RKO (cell line): ENCODE data around the gene DUSP28.
A peak's percentile ranks its signal among the peaks of the same experiment; 100 is the strongest.

Experiments used
- DNase-seq: peaks from one replicate; pipeline ENCODE4 v3.0.0-alpha.2; 2016; ENCODE audit warnings: low spot score

DUSP28 gene

DNA sequence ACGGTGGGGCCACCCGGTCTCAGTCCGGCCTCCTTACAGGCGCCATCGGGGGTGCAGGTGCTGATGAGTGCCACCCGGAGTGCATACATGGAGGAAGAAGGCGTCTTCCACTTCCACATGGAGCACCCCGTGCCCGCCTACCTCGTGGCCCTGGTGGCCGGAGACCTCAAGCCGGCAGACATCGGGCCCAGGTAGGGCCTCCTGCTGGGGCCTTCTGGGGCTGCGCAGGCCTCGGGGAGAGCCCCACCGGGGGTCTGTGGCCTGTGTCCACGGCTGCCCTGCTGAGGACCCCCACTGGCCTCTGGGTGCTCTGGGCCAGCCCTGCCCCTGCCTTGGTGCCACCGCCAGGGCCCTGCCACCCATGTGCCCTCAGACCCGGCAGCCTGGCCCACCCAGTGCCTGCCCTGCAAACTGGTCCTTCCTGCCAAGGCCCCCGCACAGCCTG, 12.9 kb downstream of the DUSP28 start:
- DNase-seq, result no peak

DNA sequence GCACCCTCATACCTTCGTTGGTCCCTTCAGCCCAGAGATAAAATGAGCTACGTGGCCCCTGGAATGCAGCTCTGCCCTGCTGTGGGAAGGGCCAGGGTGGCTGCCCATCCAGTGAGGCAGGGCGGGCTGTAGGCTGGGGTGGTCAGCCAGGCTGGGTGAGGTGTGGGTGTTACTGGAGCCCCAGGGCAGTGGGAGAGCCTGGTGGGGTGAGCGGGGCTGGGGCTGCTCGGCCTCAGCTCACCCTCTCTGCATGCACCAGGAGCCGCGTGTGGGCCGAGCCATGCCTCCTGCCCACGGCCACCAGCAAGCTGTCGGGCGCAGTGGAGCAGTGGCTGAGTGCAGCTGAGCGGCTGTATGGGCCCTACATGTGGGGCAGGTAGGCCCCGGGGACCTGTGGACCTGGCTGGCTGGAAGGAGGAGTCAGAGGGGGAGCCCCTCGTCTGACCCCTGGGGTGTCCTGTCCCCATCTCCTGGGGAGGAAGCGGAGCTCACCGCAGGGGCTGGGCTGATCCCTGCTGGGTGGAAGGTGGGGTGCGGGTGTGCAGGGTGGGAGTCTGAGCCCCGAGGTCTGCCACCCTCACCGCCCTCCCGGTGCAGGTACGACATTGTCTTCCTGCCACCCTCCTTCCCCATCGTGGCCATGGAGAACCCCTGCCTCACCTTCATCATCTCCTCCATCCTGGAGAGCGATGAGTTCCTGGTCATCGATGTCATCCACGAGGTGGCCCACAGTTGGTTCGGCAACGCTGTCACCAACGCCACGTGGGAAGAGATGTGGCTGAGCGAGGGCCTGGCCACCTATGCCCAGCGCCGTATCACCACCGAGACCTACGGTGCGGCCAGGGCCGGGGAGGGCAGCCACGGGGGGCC, 13.6 kb downstream of the DUSP28 start:
- no peak for DNase-seq

DNA sequence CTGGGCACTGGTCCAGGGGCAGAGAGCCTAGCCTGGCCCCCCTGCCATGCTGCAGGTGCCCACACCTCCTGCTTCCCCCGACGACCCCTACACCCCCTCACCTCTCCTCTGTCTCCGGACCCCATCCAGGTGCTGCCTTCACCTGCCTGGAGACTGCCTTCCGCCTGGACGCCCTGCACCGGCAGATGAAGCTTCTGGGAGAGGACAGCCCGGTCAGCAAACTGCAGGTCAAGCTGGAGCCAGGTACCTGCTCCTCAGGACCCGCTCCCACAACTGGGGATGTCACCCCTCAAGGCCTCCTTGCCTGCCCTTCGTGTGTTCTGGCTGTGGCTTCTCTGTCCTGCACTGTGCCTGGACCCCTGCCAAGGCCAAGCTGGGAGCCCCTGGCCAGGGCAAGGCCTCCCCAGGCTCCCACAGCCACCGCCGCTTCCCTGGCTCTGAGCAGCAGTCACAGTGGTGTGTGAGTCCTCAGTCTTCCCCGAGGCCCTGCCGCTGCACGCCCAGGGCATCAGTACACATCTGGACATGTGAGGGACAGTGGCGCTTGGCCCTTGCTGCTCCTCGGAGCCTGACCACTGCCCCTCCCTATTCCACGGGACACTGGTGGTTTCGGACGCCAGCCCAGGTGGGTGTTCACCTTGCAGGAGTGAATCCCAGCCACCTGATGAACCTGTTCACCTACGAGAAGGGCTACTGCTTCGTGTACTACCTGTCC, 14.4 kb downstream of the DUSP28 start:
- DNase-seq, result no peak

DNA sequence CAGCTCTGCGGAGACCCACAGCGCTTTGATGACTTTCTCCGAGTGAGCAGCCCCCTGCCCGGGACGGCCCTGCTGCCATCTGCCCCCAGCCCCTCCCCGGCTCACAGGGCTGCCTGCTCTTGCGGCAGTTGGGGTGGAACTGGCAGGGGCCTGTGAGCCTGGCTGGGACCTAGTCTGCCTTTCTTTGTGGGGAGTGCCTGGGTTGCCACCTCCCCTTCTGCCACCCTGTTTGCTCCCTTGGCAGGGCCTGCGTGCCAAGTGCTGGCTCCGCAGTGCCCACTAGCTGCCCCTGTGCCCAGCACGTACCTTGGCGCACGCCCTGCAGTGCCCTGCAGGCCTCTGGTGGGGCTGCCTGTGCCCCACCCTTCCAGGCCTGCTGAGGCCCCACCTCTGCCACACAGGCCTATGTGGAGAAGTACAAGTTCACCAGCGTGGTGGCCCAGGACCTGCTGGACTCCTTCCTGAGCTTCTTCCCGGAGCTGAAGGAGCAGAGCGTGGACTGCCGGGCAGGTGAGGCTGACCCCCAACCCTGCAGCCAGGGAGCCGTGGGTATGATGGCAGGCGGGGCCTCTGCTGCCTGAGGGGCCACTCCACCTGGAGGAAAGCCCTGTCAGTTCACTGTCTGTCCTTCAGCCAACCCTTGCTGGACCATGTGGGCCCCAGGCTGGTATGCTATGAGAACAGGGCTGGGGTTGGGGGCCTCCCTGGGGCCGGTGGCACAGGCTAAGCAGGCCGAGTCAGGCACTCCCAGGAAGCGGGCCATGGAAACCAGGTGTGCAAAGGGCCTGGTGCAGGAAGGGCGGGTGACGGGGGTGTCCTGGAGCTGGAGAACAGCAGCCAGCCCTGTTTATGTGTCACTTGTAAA, 15.2 kb downstream of the DUSP28 start:
- DNase-seq, result no peak

DNA sequence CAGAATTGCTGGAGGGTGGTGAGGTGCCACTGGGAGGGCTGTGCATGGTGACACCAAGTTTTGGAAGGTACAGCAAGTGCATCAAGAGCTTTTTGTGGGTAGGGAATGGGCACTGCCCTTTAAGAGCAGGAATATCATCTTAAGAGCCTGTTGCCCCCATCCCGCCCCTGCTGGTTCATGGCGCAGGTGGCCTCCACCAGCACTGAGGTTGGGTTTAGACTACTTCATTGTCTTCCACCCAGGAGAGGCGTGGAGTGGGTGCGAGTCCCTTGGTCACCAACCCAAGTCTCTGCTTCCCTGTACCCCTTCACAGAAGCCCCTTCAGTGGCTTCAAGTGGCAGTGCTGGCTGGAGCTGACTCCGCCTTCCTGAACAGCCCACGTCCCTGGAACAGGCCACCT, 15.9 kb downstream of the DUSP28 start:
- DNase-seq, result no peak

DNA sequence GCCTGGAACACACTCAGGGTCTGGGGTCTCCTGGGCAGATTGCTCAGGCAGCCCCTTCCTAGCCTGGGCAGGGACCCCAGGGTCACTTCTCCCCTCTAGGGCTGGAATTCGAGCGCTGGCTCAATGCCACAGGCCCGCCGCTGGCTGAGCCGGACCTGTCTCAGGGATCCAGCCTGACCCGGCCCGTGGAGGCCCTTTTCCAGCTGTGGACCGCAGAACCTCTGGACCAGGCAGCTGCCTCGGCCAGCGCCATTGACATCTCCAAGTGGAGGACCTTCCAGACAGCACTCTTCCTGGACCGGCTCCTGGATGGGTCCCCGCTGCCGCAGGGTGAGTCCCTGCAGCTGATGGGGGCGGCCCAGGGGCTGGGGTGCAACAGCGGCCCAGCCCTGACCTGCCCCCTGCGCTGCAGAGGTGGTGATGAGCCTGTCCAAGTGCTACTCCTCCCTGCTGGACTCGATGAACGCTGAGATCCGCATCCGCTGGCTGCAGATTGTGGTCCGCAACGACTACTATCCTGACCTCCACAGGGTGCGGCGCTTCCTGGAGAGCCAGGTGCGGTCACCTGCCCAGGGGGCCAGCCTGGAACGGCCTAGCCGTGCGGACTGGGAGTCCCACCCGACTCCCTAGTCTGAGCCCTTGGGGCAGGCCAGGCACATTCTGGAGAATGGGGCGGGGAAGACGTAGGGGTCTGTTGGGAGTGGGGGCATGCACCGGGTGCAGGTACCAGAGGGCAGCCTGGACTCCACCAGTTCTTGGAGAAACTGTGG, 16.5 kb downstream of the DUSP28 start:
- no peak for DNase-seq

DNA sequence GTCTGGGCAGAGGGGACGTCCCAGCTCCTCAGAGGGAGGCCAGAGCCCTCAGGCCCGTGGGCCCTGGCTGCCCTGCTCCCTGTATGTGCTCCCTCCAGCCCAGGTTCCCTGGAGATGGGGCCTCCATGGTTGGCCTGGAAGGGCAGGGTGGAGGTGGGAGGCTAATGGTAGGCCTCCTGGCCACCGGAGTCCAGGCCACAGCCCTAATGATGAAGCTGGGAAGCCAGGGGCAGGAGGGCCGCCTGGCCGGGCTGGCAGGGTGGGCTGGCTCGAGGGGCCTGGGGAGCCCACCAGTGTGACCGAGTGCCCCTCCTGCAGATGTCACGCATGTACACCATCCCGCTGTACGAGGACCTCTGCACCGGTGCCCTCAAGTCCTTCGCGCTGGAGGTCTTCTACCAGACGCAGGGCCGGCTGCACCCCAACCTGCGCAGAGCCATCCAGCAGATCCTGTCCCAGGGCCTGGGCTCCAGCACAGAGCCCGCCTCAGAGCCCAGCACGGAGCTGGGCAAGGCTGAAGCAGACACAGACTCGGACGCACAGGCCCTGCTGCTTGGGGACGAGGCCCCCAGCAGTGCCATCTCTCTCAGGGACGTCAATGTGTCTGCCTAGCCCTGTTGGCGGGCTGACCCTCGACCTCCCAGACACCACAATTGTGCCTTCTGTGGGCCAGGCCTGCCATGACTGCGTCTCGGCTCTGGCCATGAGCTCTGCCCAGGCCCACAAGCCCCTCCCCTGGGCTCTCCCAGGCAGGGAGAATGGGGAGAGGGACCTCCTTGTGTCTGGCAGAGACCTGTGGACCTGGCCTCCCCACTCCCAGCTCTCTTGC, 17.3 kb downstream of the DUSP28 start:
- no peak for DNase-seq

DNA sequence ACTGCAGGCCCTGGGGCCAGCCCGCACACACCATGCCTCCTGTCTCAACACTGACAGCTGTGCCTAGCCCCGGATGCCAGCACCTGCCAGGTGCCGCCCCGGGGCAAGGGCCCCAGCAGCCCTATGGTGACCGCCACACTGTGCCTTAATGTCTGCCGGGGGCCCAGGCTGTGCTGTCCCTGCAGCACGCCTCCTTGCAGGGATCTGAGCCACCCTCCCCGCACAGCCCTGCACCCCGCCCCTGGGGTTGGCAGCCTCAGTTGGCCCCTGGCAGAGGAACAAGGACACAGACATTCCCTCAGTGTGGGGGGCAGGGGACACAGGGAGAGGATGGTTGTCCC, 17.9 kb downstream of the DUSP28 start:
- DNase-seq, result no peak

DNA sequence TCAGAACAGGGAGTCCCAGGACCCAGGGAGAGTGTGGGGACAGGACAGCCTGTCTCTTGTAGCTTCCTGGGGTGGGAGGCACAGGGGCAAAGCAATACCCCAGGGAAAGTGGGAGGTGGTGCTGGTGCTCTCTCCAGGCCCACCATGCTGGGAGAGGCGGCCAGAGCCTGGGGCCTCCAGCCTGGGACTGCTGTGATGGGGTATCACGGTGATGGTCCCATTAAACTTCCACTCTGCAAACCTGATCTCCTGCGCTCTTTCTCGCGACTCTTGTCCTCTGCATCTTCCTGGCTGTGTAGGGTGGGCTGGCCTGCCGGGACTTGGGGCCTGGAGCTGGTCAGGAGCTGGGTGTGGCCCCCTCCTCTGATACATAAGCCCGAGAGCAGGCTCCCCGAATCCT, 18.3 kb downstream of the DUSP28 start:
- DNase-seq, result no peak

DNA sequence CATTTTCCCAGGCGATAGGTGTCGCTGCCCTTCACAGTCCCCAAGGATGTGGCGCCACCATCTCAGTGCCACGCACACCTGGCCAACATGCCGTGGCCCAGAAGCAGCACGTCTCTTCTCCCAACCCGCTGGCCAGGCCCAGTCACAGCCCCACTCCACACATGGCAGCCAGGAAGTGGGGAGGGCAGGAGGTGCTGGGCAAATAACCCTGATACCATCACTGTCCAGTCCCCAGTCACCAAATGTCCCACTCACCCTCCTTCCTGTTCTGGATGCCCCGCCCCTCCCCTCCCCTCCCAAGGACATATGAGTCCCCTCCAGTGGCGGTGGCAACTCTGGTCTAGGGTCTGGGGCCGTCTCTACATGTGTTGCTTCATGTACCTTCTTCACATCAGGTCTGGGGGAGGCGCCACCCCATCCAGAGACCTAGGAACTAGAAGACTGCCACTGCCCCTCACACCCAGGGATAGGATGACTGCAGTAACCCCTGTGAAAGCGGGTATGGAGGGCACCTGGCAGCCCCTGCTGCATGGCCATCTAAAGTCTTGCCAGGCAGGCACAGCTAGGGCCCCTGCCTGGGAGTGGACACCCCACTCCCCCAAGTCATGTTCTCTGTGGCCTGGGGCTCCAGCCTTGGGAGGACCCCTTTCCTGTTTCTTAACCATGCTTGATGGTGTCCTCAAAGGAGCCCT, 19.1 kb downstream of the DUSP28 start:
- no peak for DNase-seq

DNA sequence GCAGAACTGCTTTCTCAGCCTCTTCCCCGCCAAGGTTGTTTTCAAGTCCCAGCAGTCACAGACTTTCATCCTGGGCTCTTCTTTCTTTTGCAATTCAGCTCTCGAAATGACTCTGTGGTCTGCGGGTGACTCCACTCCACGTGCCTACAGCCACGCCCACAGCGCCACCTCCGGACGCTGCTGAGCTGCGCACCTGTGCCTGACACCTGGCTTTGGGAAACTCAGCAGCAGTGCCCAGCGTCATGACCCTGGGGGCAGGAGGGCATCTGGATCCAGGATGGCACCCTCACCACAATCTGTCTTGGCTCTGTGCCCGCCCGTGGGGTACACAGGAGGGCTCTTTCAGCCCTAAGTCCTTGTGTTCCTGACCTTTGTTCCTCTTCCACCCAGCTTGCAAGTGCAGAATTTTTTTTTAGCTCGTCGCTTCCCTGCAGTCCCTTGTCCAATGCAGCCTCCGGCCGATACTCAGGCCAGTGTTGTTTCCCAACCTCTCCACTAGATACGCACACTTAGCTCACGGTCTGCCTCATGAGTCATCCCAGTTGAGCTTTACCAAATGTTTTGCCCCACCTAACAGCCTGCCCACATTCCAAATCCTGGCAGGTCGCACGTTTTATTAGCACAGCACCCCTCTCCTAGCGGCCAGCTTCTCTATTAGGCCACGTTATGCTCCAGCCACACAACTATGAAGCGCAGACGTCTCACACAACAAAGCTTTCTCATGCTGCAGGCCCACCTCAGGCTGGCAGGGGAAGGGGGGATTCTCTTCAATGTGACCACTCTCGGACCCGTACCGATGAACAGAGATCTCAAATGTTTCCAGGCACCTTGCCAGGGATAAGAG, 19.8 kb downstream of the DUSP28 start:
- peak; percentile 63 for DNase-seq

DNA sequence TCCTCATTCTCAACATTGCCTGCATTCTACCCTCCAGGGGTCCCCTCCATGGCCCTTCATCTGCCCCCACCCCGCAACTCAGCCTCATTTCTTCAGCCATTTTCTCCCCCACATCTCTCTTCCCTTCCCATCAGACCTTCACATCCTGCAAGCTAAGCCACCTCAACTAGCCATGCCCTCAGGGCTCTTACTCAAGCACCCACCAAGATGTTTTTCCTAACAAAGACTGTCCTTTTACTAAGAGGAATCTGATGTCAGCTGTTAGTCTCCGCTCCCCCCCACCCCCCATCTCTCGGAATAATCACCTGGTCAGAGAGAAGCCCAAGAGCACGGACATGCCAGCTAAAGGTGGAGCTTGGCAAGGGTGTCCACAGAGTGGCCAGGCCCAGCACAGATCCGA, 21.7 kb downstream of the DUSP28 start:
- DNase-seq, result no peak

DNA sequence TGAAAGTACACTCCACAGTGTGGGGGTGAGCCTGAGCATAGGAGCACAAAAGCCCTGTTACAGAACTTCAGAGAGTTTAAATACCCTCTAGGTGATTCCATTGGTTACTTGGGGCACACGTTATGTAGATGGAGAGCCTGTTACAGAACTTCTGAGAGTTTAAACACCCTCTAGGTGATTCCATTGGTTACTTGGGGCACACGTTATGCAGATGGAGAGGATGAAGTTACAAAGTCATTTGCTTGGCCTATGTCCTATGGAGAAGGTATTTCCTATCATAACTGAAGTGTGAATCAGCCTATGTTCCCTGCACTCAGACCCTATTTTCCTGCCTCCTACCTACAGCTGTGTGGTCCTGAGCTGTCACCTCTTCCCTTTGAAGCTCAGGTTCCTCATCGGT, 22.6 kb downstream of the DUSP28 start:
- DNase-seq, result no peak

DNA sequence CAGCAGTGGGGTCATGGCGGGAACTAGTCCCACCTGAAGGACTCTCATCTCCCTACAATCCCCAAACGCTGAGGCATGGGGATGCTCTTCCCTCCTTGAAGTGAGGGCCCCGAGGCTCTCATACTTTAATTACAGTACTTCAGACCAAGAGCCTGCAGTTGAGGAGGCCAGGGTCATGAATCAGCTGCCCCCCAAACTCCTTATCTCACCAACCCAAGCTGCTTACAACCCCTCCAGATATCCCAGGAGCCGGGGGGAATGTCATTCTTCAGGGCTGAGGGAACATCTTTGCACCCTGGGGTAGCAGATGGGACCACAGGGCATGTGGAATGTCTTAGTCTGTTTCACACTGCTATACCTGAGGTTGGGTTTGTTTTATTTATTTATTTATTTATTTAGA, 23.6 kb downstream of the DUSP28 start:
- no peak for DNase-seq

DNA sequence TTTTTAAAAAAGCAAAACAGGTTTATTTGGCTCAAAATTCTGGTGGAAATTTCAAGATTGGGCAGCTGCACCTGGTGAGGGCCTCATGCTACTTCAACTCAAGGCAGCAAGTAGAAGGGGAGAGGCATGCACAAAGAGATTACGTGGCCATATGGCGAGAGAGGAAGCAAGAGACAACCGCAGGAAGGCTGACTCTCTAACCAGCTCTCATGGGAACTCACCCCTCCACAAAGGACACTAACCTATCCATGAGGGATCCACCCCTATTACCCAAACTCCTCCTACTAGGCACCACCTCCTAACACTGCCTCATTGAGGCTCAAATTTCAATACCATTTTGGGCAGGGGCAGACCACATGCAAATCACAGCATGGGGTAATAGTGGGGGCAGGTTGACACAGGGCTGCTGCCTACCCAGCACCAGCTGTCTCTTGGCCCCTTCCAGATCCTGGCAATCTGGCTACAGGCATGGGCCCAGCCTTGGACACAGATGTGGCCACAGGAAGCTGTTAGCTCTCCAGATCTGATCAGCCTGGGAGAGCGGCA, 24.4 kb downstream of the DUSP28 start:
- peak; percentile 55 for DNase-seq

DNA sequence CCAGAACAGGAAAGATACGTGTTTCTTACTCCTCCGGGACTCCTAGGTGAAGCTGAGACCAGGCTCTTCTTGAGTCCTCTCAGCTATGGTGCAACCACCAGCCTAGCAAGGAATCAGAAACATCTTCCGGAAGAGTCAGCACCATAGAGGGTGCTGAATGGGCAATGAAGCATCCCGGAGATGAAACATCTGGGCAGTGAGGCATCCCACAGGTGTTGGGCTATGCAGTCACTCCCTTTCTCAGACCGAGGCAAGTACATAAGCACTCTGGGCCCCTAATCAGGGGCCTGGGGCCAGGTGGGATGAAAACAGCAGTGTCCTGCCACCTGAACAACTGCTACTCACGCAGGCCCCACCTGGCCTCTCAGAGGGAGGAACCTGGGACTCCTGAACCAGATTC, 24.9 kb downstream of the DUSP28 start:
- DNase-seq, result peak; percentile 81

DNA sequence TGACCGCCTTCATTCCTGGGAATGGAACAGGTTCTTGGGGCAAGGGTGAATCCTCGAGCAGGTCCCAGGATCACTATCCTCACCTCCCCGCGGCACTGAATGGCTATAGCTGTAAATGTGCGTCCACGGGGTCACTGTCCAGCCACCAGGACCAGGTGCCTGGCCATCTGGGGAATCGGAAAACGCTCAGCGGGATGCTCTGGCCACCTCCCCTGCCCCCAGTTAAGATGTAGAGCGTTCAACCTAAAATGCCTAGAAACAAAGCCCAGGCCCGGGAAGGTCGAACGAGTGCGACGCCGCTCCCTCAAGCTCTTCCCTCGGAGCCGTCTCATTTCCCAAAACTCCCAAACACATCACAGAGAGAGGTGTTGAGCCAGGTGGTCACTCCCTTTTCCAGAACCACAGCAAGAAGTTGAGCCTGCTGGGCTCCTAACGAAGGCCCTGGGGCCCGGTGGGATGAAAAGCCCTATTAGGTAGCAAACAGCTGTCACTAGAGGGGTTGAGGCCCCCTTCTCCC, 25.6 kb downstream of the DUSP28 start:
- no peak for DNase-seq

DNA sequence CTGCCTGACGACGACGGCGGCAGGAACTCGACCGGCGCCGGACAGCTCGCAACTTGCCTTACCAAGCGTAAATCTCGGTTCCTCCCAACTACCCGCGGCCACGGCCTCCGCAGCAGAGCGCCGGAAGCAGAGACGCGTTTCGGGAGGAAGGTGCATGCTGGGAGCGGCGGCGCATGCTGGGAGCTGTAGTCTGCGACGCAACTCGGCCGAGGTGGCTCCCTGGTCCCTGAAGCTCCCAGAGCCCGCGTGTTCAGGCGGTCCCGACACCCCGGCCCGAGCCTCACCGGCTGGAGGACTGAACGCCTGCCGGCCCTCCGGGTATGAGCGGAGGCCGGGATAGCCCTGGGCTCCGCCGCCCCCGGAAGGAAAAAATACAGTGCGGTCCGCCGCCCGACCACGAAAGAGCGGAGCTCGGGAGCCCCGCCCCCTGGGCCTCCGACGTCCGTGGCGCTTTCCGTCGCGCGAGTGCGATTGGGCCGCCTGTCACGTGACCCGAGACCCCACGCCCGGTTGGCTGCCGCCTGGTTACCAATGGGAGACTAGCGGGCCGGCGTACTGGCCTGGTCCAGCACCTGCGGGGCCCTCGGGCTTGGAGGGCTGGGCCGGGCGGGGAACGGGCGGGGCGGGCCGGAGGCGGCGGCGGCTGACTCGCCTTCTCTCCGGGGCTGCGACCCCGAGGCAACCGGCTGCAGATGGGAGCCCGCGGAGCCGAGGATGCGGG, 26.2 kb downstream of the DUSP28 start, which contains the start of gene CAPN10:
CAPN10 (plus strand) TSS at position 537 of the 721 bp plus-strand sequence; CDS start at position 715, 178 bp downstream.
- peak; percentile 95 for DNase-seq
